LNCaP clone FGC (cell line): ENCODE measurements around the gene PDLIM5.

Experiments
- DNase-seq: peaks from one replicate; pipeline ENCODE4 v3.0.0-alpha.2; 2011; ENCODE audit warnings: low read depth
- H3K4me3 ChIP-seq: 2 replicates; pipeline ENCODE4 v1.5.1; 2011; ENCODE audit warnings: mild to moderate bottlenecking, low read depth, low read length, control low read depth
- TF ChIP-seq, protein P1 (sequence below): IDR thresholded peaks from 2 replicates; pipeline ENCODE4 v1.5.1; 2012; ENCODE audit warnings: mild to moderate bottlenecking; ENCODE audit not compliant: control insufficient read depth, insufficient read depth; ENCODE audit errors: extremely low read depth

The PDLIM5 gene

DNA sequence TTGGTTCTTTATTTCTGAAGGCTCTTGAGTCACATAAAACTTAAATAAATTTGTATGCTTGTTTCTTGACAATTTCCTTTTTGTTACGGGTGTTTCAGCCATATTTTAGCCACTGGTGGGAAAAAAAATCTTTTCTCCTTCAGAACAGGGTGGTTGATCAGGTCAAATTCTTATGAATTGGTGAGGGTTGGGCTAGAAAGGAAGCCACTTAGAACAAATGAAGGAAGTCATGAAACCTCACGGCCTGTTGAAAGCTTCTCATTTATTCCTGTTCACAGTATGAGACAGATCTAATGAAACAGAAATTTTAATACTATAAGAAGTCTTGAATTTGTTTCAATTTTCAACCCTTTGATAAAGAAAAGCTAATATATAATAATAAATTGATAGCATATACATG, 12.1 kb upstream of the PDLIM5 start:
- no peak overlapping the region for H3K4me3 ChIP-seq
- TF ChIP-seq, protein P1, sequence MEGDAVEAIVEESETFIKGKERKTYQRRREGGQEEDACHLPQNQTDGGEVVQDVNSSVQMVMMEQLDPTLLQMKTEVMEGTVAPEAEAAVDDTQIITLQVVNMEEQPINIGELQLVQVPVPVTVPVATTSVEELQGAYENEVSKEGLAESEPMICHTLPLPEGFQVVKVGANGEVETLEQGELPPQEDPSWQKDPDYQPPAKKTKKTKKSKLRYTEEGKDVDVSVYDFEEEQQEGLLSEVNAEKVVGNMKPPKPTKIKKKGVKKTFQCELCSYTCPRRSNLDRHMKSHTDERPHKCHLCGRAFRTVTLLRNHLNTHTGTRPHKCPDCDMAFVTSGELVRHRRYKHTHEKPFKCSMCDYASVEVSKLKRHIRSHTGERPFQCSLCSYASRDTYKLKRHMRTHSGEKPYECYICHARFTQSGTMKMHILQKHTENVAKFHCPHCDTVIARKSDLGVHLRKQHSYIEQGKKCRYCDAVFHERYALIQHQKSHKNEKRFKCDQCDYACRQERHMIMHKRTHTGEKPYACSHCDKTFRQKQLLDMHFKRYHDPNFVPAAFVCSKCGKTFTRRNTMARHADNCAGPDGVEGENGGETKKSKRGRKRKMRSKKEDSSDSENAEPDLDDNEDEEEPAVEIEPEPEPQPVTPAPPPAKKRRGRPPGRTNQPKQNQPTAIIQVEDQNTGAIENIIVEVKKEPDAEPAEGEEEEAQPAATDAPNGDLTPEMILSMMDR, result no peak
- DNase-seq, result no peak

DNA sequence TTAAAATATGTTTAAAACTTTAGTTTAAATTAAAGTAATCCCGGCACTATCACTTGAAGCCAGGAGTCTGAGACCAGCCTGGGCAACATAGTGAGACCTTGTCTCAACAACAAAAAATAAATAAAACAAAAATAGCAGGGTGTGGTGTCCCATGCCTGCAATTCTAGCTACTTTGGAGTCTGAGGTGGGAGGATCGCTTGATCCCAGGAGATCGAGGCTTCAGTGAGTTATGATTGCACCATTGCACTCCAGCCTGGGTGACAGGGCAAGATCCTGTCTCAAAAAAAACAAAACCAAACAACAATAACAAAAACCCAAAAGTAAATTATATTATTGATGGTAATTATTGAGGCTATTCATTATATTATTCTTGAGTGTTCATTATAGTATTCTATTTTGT, 9.9 kb upstream of the PDLIM5 start:
- TF ChIP-seq, protein P1, result no peak
- DNase-seq, result no peak
- H3K4me3 ChIP-seq, result no peak overlapping the region

DNA sequence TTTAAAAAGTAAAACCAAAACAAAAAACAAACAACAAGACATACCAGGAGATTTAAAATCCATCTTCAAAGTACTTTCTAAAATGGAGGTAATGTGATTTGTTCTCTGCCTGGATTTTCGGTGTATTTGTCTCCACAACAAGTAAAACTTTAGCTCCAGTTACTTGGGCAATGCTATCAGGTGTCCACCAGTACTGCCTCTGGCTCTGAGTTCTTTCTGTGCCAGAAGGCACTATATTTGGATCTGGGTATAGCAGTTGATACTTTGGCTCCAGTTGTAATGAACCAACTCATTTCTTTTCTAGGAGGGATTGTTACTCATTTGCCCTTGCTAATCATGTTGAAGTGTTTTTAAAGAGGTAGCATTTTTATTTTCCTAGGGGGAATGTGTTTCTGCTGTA, 9.5 kb upstream of the PDLIM5 start:
- H3K4me3 ChIP-seq, result no peak overlapping the region
- TF ChIP-seq, protein P1, result no peak
- DNase-seq, result no peak

DNA sequence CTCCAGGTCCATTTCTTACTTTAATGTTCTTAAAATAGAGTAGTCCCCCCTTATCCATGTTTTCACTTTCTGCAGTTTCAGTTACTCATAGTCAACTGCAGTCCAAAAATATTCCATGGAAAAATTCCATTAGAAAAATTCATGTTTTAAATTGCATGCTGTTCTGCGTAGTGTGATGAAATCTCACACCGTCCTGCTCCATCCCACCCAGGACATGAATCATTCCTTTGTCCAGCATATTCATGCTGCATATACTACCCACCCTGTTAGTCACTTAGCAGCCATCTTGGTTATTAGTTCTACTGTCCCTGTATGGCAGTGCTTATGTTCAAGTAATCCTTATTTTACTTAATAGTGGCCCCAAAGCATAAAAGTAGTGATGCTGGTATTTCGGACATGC, 5.4 kb upstream of the PDLIM5 start:
- TF ChIP-seq, protein P1, result no peak
- no peak overlapping the region for H3K4me3 ChIP-seq
- DNase-seq, result no peak

DNA sequence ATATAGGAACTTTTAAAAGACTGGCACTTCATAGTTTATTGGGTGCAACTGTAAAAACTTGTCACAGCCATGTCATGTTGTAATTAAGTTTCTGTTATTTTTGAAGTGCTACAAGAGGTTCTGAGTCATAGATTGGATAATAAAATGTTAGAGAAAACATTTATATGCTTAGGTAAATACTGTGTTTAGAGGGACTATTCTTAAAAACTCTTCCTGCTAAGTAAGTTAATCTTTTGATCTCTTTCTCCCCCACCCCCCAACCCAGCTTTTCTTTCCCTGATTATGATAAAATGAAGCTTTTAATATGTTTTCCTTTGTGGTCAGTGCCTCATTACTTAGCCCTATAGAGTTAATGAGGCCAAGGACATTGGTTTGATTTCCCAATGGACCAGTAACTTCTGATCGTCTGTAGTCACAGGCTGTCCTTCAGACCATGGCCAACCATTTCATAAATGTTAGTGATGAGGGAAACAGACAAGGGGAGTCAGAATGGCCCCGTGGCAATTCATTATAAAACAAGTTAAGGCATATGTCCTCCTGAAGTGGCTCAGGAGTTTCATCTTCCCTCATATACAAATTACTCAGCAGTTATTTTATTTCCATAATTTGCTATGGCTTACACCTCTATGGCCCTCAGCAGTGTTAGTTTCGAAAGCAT, 3.9 kb upstream of the PDLIM5 start:
- TF ChIP-seq, protein P1, result no peak
- DNase-seq, result no peak
- no peak overlapping the region for H3K4me3 ChIP-seq

DNA sequence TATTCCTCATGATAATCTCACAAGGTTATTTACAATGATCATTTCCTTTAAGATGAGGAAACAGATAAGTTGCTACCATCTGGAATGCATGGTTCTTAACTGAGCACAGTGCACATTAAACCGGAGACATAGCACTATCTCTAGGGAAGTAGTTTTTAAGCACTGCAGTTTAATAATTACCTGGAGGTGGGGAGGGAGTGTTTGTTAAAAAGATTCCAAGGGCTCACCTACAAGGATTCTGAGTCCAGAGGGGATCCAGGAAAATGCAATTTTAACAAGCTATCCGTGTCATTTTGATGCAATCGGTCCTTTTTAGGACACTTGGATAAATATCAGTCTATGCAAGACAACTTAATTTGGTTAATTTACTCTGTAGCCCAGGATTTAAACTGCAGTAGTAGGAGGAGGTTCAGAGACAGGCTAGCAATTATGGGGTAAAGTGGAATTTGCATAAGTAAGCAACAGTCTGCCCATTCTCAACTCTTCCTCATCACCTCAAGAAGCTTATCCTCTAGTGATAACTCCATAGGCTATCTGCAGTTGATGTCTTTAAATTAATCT, 2.8 kb upstream of the PDLIM5 start:
- TF ChIP-seq, protein P1, result no peak
- no peak for DNase-seq
- no peak overlapping the region for H3K4me3 ChIP-seq

DNA sequence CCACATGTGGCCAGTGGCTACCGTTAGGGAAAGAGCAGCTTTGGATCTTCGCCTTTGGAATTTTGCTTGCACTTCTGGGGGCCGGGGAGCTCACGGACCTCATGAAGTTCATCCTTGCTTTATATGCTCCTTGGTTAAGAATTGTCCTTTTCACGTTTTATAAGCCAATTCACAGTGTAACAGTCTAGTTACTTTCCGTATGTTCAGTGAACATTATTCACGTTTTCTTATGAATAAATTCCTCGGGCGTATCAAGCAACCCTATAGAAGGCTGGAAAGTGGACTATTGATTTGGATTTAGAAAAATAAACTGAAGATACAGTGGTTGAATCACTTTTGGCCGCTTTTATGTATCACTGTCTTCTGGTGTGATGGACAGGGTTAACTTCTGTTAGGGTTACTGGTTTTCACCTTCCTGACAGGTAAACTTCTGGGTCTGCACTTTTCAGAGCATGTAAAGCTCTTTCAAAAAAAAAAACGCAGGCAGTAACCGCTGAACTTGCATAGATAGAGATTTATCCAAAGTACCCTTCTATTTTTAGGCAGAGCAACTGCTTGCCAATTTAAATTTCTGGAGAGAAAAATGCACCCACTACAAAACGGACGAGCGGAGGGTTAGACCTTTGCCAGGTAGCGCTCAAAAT, 569 bp upstream of the PDLIM5 start:
- H3K4me3 ChIP-seq, result peak overlapping the region; percentile 87
- TF ChIP-seq, protein P1, result no peak
- DNase-seq, result no peak
